ENCODE results near the gene HEATR3. TPM values are rescaled to one million over a fixed set of nuclear protein-coding genes. Genes with fewer than 3 reads are reported as not detected.

HEATR3 gene, protein sequence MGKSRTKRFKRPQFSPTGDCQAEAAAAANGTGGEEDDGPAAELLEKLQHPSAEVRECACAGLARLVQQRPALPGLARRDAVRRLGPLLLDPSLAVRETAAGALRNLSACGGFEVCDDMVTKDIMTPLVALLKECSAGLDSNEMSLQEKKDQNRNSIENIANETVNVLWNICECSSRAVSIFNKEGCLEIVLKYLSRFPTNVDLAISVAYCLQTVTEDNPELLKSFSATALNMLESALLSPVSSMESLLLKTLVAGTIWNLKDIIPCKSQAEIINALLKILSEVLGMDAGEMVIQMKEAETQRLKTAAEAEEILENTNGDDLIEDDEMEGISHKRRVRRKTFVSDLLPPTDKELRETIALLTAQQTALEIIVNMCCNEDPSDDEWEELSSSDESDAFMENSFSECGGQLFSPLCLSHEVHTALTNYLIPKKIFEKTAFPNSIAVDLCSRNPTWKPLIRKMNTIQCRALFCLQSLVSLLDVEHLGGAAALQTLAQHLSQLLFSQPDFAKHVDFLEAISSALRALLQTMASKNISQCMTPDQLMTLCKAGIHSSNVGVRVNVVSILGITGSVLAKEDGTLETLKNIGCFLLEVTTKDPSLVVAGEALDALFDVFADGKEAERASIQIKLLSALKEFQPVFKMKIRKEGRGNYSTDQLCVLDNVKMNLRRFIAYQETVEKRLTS
- polyA plus RNA-seq = 1.1 and 1.5 TPM in 2 replicates

DNA sequence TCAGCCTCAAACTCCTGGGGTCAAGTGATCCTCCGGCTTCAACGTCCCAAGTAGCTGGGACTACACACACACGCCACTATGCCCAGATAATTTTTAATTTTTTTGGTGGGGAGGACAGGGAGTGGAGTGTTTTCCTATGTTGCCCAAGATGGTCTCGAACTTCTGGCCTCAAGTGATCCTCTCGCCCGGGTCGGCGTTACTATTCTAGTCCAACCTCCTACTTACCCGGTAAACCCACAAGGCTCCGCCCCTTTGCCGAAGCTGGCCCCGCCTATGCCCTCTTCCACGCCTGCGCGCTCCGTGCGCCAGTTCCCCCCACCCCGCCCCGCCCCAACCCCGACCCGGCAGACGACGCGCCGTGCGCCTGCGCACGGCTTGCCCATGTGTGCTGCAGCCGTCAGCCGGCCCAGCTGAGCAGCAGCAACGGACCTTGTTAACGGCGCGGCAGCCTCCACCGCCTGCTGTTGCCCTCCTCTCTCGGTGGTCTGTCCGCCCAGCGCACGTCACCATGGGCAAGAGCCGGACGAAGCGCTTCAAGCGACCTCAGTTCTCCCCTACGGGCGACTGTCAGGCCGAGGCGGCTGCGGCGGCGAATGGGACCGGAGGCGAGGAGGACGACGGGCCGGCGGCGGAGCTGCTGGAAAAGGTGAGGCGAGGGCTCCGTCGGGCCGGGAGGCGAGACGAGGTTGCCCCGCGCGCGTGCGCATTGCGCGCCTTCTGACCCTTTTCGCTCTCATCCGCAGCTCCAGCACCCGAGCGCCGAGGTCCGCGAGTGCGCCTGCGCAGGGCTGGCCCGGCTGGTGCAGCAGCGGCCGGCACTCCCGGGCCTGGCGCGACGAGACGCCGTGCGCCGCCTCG is at the start of gene HEATR3:
TSS of gene HEATR3 (plus strand) at position 347 of the 858 bp plus-strand sequence. CDS start at position 509, 162 bp downstream.

DNA sequence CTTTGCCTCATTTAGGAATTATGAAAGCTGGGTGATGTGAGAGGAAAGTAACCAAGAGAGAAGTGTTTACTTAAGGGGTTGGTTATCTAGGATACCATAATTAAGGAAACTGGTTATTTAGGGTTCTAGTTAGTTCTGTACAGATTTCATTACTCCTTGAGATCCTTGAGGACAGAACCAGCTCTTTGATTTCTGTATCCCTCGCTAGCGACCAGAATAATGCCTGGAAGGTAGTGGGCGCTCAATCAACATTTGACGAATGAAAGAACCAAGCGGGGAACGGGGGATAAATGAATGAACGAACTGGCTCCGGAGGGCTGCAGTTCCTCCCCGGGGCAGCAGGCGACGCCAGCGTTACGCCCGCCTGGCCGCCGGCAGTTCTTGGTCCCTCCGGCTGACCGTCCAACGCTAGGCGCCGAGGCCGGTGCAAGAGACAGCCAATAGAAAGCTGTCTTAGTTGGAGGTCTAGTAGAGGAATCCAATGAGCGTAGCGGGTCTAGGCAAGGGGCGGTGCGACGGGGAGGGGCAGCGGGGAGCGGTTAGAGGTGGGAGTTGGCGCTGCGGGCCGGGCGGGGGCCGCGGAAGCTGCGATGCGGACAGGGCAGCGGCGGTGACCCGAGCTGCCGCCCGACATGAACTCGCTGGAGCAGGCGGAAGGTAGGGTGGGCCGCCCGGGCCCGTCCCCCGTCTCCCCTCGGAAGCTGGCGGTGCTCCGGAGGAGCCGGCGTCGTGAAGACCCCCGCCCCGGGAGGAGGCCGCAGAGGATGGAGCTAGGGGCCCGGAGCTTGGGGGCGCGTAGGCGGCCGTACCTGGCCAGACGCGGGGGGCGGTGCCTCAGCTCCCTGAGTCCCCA is 40.9 kb upstream of the HEATR3 start, which contains the start of gene CNEP1R1:
TSS of gene CNEP1R1 (plus strand) at position 542 of the 853 bp plus-strand sequence. CDS start at position 633, 91 bp downstream.

GRCh38 chr16:50152807-50153595 is 87.2 kb downstream of the HEATR3 start, which contains the start of gene TENT4B:
TSS of gene TENT4B (plus strand) at chr16:50153306. CDS start at chr16:50153622, 316 bp downstream.

Other genes with a start within 250 kb of the HEATR3 start
- 5.0 and 7.0 TPM in 2 replicates for gene ZNF423, start 209.9 kb upstream of the HEATR3 start, polyA plus RNA-seq
- gene CNEP1R1, start 40.7 kb upstream of the HEATR3 start, polyA plus RNA-seq = 71.1 and 74.0 TPM in 2 replicates
- gene TENT4B, start 87.3 kb downstream of the HEATR3 start, polyA plus RNA-seq = 26.0 and 26.4 TPM in 2 replicates
- gene ADCY7, start 200.6 kb downstream of the HEATR3 start, polyA plus RNA-seq = not detected in 2 replicates

Data from Purkinje cell (primary cell).